Neural cell (in vitro differentiated cells): Measurements from ENCODE around the gene RAE1. TPM values are rescaled to one million over a fixed set of nuclear protein-coding genes. Genes with fewer than 3 reads are reported as not detected.

Source experiments
- H2AFZ ChIP-seq: fragments of 200-600, 300-800 bp; sonication (generic), shearing (Covaris generic); 2 replicates; pipeline ENCODE4 v1.6.0; 2014; ENCODE audit warnings: low read depth, mild to moderate bottlenecking, antibody characterized with exemption, low read length, moderate library complexity
- H3F3A ChIP-seq: fragments of 200-600 bp; shearing (Covaris generic); 2 replicates; pipeline ENCODE4 v1.6.1; 2016; ENCODE audit warnings: mild to moderate bottlenecking, moderate library complexity, mixed read lengths, antibody characterized with exemption, low read length; ENCODE audit not compliant: insufficient read depth, poor library complexity, severe bottlenecking
- H3K27ac ChIP-seq: fragments of 200-600, 300-800 bp; sonication (generic), shearing (Covaris generic); 2 replicates; pipeline ENCODE4 v1.5.1; 2014; ENCODE audit warnings: mild to moderate bottlenecking, low read length, moderate library complexity
- H3K27me3 ChIP-seq: fragments of 300-800, 200-600 bp; sonication (generic), shearing (Covaris generic); 2 replicates; pipeline ENCODE4 v1.6.0; 2014; ENCODE audit warnings: mild to moderate bottlenecking, low read depth, low read length, moderate library complexity; ENCODE audit not compliant: insufficient read depth
- H3K36me3 ChIP-seq: fragments of 300-800, 200-600 bp; sonication (generic), shearing (Covaris generic); 2 replicates; pipeline ENCODE4 v1.5.1; 2014; ENCODE audit warnings: mild to moderate bottlenecking, antibody characterized with exemption, low read length, moderate library complexity; ENCODE audit not compliant: insufficient read depth
- H3K4me2 ChIP-seq: fragments of 300-800, 200-600 bp; sonication (generic), shearing (Covaris generic); 2 replicates; pipeline ENCODE4 v1.6.0; 2014; ENCODE audit warnings: mild to moderate bottlenecking, low read length
- H3K4me3 ChIP-seq: fragments of 300-800, 200-600 bp; sonication (generic), shearing (Covaris generic); 2 replicates; pipeline ENCODE4 v1.5.1; 2014; ENCODE audit warnings: mild to moderate bottlenecking, low read length, moderate library complexity
- H3K79me2 ChIP-seq: fragments of 200-600 bp; shearing (Covaris generic); replicated peaks from 2 replicates; pipeline ENCODE4 v1.6.0; 2014; ENCODE audit warnings: mild to moderate bottlenecking, low read length, moderate library complexity; ENCODE audit not compliant: insufficient read depth
- H3K9ac ChIP-seq: fragments of 300-800, 200-600 bp; sonication (generic), shearing (Covaris generic); 2 replicates; pipeline ENCODE4 v1.6.1; 2016; ENCODE audit warnings: mild to moderate bottlenecking, low read length, mixed read lengths
- H3K9me2 ChIP-seq: fragments of 200-600 bp; shearing (Covaris generic); 2 replicates; pipeline ENCODE4 v1.6.1; 2016; ENCODE audit warnings: mild to moderate bottlenecking, low read length, mixed read lengths; ENCODE audit not compliant: insufficient read depth
- H3K9me3 ChIP-seq: fragments of 200-600, 300-800 bp; sonication (generic), shearing (Covaris generic); 2 replicates; pipeline ENCODE4 v1.6.1; 2016; ENCODE audit warnings: mild to moderate bottlenecking, mixed run types, low read length, moderate library complexity, mixed read lengths
- H4K20me1 ChIP-seq: fragments of 200-600 bp; shearing (Covaris generic); 2 replicates; pipeline ENCODE4 v1.6.1; 2016; ENCODE audit warnings: mild to moderate bottlenecking, mixed run types; ENCODE audit not compliant: insufficient read depth
- EP300 ChIP-seq: fragments of 450-650 bp; conservative IDR thresholded peaks from 2 replicates; pipeline ENCODE4 v1.6.1; 2014; ENCODE audit warnings: antibody characterized with exemption, mild to moderate bottlenecking, moderate library complexity; ENCODE audit not compliant: poor library complexity, severe bottlenecking
- EZH2 ChIP-seq: fragments of 200-600, 300-800 bp; shearing (Covaris generic), sonication (generic); IDR thresholded peaks from 2 replicates; pipeline ENCODE4 v1.6.1; 2014; ENCODE audit warnings: antibody characterized with exemption, low read length, borderline replicate concordance, mild to moderate bottlenecking; ENCODE audit not compliant: insufficient read depth, poor library complexity, severe bottlenecking
- MXI1 ChIP-seq: fragments of 450-650 bp; conservative IDR thresholded peaks from 2 replicates; pipeline ENCODE4 v1.6.1; 2014; ENCODE audit warnings: antibody characterized with exemption, mild to moderate bottlenecking; ENCODE audit not compliant: poor library complexity, severe bottlenecking
- POLR2AphosphoS5 ChIP-seq: IDR thresholded peaks from 2 replicates; pipeline ENCODE4 v1.6.1; 2012
- RAD21 ChIP-seq: fragments of 450-650 bp; conservative IDR thresholded peaks from 2 replicates; pipeline ENCODE4 v1.6.1; 2014; ENCODE audit warnings: antibody characterized with exemption, mild to moderate bottlenecking, moderate library complexity
- SMC3 ChIP-seq: fragments of 450-650 bp; conservative IDR thresholded peaks from 2 replicates; pipeline ENCODE4 v1.6.1; 2014; ENCODE audit warnings: antibody characterized with exemption, mild to moderate bottlenecking, moderate library complexity; ENCODE audit not compliant: poor library complexity
- TAF1 ChIP-seq: IDR thresholded peaks from 2 replicates; pipeline ENCODE4 v1.6.1; 2012; ENCODE audit warnings: low read depth
- polyA plus RNA-seq: library from polyadenylated mRNA; depleted of rRNA; stranded (reverse); fragments of >200 nt; gene quantifications from 2 replicates; pipeline ENCODE4 v1.2.3, GENCODE V29; 2014
- TF ChIP-seq, protein P1 (sequence below): fragments of 450-650 bp; IDR thresholded peaks from 2 replicates; pipeline ENCODE4 v1.5.1; 2014; ENCODE audit warnings: antibody characterized with exemption, mild to moderate bottlenecking, moderate library complexity; ENCODE audit not compliant: poor library complexity, severe bottlenecking
- TF ChIP-seq, protein P2 (sequence below): IDR thresholded peaks from 2 replicates; pipeline ENCODE4 v1.6.1; 2012; ENCODE audit warnings: borderline replicate concordance

The RAE1 gene
- polyA plus RNA-seq, 1 donor from 2014 or later: 134 TPM

DNA sequence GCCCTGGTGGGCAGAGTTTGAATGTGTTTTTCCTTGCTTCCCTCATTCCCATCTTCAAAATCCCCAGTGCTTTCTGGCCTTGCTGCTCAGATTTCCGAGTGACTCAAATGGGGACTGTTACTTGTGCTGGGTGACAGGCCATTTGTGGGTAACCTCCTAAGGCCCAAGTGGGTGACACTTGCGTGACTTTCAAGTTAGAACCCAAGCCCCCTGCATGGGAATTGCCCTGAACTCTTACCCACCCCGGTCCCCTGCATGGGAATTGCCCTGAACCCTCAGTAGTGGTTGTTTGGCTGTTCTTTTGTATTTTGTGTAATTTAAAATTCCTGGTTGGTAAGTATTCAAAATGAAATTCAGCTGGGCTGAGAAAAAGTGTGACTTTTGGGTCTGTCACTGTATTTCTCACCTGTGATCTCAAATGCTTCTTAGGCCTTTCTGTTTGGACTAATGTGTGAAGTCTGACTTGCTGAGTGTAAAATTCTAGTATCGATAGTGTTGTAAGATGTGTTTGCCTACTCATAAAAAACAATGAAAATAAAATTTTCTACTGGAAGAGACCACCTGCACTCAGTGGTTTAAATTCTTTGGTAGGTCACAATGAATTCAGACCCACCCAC, 27.7 kb downstream of the RAE1 start:
- H3K4me2 ChIP-seq: no peak overlapping the region
- H3K27ac ChIP-seq: no peak overlapping the region
- no peak overlapping the region for H2AFZ ChIP-seq
- no peak overlapping the region for H3K4me3 ChIP-seq
- no peaks in the 10 kb centered on the region for H3K36me3 ChIP-seq
- H3K27me3 ChIP-seq: no peaks in the 10 kb centered on the region
- TF ChIP-seq RAD21 (no peak), EP300 (no peak), SMC3 (no peak), POLR2AphosphoS5 (no peak), MXI1 (no peak)
- TF ChIP-seq, protein P1, sequence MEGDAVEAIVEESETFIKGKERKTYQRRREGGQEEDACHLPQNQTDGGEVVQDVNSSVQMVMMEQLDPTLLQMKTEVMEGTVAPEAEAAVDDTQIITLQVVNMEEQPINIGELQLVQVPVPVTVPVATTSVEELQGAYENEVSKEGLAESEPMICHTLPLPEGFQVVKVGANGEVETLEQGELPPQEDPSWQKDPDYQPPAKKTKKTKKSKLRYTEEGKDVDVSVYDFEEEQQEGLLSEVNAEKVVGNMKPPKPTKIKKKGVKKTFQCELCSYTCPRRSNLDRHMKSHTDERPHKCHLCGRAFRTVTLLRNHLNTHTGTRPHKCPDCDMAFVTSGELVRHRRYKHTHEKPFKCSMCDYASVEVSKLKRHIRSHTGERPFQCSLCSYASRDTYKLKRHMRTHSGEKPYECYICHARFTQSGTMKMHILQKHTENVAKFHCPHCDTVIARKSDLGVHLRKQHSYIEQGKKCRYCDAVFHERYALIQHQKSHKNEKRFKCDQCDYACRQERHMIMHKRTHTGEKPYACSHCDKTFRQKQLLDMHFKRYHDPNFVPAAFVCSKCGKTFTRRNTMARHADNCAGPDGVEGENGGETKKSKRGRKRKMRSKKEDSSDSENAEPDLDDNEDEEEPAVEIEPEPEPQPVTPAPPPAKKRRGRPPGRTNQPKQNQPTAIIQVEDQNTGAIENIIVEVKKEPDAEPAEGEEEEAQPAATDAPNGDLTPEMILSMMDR: no peak
- no peaks in the 10 kb centered on the region for H3K9me3 ChIP-seq
- no peaks in the 10 kb centered on the region for H4K20me1 ChIP-seq
- H3K9ac ChIP-seq: no peak overlapping the region
- no peaks in the 10 kb centered on the region for H3K9me2 ChIP-seq
- no peaks in the 10 kb centered on the region for H3F3A ChIP-seq
- no peaks in the 10 kb centered on the region for H3K79me2 ChIP-seq

DNA sequence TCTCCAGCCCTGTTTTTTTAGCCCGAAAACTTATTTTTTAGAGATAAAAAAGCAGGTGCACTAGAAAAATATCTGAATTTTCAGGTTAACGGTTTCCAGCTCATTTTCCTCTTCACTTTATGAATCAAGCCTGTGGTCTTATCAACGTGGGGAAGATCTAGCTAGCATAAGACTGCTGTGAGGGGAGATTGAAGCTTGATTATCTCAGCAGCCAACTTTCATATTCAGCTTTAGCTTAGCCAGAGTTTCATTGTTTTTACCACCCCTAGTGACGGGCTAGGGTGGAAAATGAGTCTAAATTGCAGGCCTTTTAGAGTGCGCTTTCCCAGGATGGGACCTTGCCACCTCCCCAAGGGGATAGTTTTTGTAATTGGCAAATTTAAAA, 28.2 kb downstream of the RAE1 start:
- Histone ChIP-seq H3K79me2 (no peaks in the 10 kb centered on the region), H2AFZ (no peak overlapping the region), H3K4me2 (no peak overlapping the region), H3K27ac (no peak overlapping the region), H3K9ac (no peak overlapping the region), H3K36me3 (no peaks in the 10 kb centered on the region), H3F3A (no peaks in the 10 kb centered on the region), H4K20me1 (no peaks in the 10 kb centered on the region), H3K9me3 (no peaks in the 10 kb centered on the region), H3K9me2 (no peaks in the 10 kb centered on the region), H3K4me3 (no peak overlapping the region), H3K27me3 (no peaks in the 10 kb centered on the region)
- TF ChIP-seq EZH2 (no peak), EP300 (no peak), SMC3 (no peak), RAD21 (no peak), MXI1 (no peak), POLR2AphosphoS5 (no peak), TAF1 (no peak)
- TF ChIP-seq, protein P1: no peak
- TF ChIP-seq, protein P2, sequence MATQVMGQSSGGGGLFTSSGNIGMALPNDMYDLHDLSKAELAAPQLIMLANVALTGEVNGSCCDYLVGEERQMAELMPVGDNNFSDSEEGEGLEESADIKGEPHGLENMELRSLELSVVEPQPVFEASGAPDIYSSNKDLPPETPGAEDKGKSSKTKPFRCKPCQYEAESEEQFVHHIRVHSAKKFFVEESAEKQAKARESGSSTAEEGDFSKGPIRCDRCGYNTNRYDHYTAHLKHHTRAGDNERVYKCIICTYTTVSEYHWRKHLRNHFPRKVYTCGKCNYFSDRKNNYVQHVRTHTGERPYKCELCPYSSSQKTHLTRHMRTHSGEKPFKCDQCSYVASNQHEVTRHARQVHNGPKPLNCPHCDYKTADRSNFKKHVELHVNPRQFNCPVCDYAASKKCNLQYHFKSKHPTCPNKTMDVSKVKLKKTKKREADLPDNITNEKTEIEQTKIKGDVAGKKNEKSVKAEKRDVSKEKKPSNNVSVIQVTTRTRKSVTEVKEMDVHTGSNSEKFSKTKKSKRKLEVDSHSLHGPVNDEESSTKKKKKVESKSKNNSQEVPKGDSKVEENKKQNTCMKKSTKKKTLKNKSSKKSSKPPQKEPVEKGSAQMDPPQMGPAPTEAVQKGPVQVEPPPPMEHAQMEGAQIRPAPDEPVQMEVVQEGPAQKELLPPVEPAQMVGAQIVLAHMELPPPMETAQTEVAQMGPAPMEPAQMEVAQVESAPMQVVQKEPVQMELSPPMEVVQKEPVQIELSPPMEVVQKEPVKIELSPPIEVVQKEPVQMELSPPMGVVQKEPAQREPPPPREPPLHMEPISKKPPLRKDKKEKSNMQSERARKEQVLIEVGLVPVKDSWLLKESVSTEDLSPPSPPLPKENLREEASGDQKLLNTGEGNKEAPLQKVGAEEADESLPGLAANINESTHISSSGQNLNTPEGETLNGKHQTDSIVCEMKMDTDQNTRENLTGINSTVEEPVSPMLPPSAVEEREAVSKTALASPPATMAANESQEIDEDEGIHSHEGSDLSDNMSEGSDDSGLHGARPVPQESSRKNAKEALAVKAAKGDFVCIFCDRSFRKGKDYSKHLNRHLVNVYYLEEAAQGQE: no peak
